Gastroesophageal sphincter (tissue), 4 donors: Measurements from ENCODE around the gene WDHD1. TPM values are rescaled to one million over a fixed set of nuclear protein-coding genes. Genes with fewer than 3 reads are reported as not detected.

Experiments
- ATAC-seq: fragments of 150-250 bp; one replicate; pipeline ENCODE4 v1.9.1; 2016; ENCODE audit warnings: mild to moderate bottlenecking, moderate library complexity
- H3K27ac ChIP-seq, 4 donors: fragments of 200-600 bp; sonication (generic) in 3 of 4; 1 replicate in 3 of 4; 2 replicates in 1 of 4; pipeline ENCODE4 v1.5.1; 2016 to 2019
- H3K27me3 ChIP-seq: fragments of 200-600 bp; sonication (generic); one replicate; pipeline ENCODE4 v1.5.1; 2019
- H3K36me3 ChIP-seq, 2 donors: fragments of 200-600 bp; sonication (generic); one replicate each; pipeline ENCODE4 v1.5.1; 2019; ENCODE audit warnings: control low read depth in 1 of 2
- H3K4me1 ChIP-seq, 3 donors: fragments of 200-600 bp; sonication (generic); 1 replicate in 2 of 3; 2 replicates in 1 of 3; pipeline ENCODE4 v1.5.1; 2016 to 2019; ENCODE audit warnings: control low read depth in 2 of 3
- H3K4me3 ChIP-seq, 2 donors: fragments of 200-600 bp; sonication (generic); one replicate each; pipeline ENCODE4 v1.5.1; 2019; ENCODE audit warnings: mild to moderate bottlenecking in 1 of 2, moderate library complexity in 1 of 2
- H3K9me3 ChIP-seq, 3 donors: fragments of 200-600 bp; sonication (generic); one replicate each; pipeline ENCODE4 v1.5.1; 2017 to 2019; ENCODE audit warnings: control low read depth in 2 of 3
- EP300 ChIP-seq: sonication (generic); formaldehyde crosslinking; IDR thresholded peaks from one replicate; pipeline ENCODE4 v1.6.1; 2017; ENCODE audit warnings: antibody characterized with exemption, mild to moderate bottlenecking
- POLR2A ChIP-seq, 2 donors: fragments of 450-650 bp; IDR thresholded peaks; one replicate each; pipeline ENCODE4 v1.6.1; 2017; ENCODE audit warnings: antibody characterized with exemption in 2 of 2, mild to moderate bottlenecking in 2 of 2, moderate library complexity in 1 of 2
- POLR2AphosphoS5 ChIP-seq: sonication (generic); formaldehyde crosslinking; IDR thresholded peaks from one replicate; pipeline ENCODE4 v1.6.1; 2017; ENCODE audit warnings: antibody characterized with exemption
- WGBS, 2 donors: methylation state at CpG; one replicate each; pipeline ENCODE4 v1.1.5; 2018; ENCODE audit warnings: low coverage in 1 of 2; 5-methylcytosine and 5-hydroxymethylcytosine counted together
- total RNA-seq, 4 donors: library from RNA; depleted of rRNA; stranded (reverse); fragments of >200 nt; gene quantifications; one replicate each; pipeline ENCODE4 v1.1.0, GENCODE V29; 2016
- TF ChIP-seq, protein P1 (sequence below), 4 experiments: fragments of 200-600 bp in 2 of 4; fragments of 450-650 bp in 2 of 4; sonication (generic) in 1 of 4; IDR thresholded peaks; one replicate each; pipeline ENCODE4 v1.5.1; 2017 to 2019; ENCODE audit warnings: antibody characterized with exemption in 4 of 4, mild to moderate bottlenecking in 2 of 4, moderate library complexity in 2 of 4

The WDHD1 gene
- total RNA-seq, 4 donors from 2014 or later = 0.47 to 5.3 (median 2.2) TPM

DNA sequence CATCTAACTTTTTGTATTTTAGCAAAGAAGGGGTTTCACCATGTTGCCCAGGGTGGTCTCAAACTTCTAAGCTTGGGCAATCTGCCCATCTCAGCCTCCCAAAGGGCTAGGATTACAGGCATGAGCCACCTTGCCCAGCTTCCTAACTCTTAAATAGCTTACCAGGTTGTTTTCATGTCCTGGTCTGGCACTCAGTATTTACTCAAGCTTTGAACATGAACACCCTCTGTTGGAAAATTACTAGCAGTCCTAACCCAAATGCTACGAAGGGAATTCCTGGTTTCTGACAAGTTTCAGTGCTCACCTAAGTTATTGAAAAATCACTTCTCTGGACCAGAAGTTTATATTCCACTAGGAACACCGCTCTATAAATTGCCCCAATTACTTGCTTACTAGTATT lies 91.8 kb downstream of the WDHD1 start:
- no peak for ATAC-seq
- H3K4me1 ChIP-seq = no peaks in the 10 kb centered on the region
- 47 to 50% methylated on average over 2 of the region's 2 CpGs for WGBS, 2 donors
- H3K36me3 ChIP-seq = no peaks in the 10 kb centered on the region
- H3K9me3 ChIP-seq = no peaks in the 10 kb centered on the region
- H3K4me3 ChIP-seq = no peak overlapping the region
- no peak for TF ChIP-seq POLR2A (IDR thresholded peaks at IDR 0.05)
- no peak for TF ChIP-seq POLR2AphosphoS5
- TF ChIP-seq, protein P1, sequence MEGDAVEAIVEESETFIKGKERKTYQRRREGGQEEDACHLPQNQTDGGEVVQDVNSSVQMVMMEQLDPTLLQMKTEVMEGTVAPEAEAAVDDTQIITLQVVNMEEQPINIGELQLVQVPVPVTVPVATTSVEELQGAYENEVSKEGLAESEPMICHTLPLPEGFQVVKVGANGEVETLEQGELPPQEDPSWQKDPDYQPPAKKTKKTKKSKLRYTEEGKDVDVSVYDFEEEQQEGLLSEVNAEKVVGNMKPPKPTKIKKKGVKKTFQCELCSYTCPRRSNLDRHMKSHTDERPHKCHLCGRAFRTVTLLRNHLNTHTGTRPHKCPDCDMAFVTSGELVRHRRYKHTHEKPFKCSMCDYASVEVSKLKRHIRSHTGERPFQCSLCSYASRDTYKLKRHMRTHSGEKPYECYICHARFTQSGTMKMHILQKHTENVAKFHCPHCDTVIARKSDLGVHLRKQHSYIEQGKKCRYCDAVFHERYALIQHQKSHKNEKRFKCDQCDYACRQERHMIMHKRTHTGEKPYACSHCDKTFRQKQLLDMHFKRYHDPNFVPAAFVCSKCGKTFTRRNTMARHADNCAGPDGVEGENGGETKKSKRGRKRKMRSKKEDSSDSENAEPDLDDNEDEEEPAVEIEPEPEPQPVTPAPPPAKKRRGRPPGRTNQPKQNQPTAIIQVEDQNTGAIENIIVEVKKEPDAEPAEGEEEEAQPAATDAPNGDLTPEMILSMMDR (IDR thresholded peaks at IDR 0.05) = no peak
- no peak for TF ChIP-seq EP300
- H3K27ac ChIP-seq = no peak overlapping the region
- no peaks in the 10 kb centered on the region for H3K27me3 ChIP-seq

GRCh38 chr14:54933006-54933405 lies 93.9 kb downstream of the WDHD1 start:
- no peak for TF ChIP-seq POLR2AphosphoS5
- TF ChIP-seq, protein P1 (IDR thresholded peaks at IDR 0.05) = no peak
- no peak for TF ChIP-seq POLR2A (IDR thresholded peaks at IDR 0.05)
- TF ChIP-seq EP300 = no peak
- 85 to 88% methylated on average over 1 of the region's 1 CpG for WGBS, 2 donors
- no peak for ATAC-seq

GRCh38 chr14:54931598-54932340 lies 95.1 kb downstream of the WDHD1 start:
- Histone ChIP-seq H3K27ac (no peak overlapping the region), H3K4me3 (no peak overlapping the region), H3K9me3 (no peaks in the 10 kb centered on the region), H3K36me3 (no peaks in the 10 kb centered on the region), H3K4me1 (no peaks in the 10 kb centered on the region), H3K27me3 (no peaks in the 10 kb centered on the region)
- 91 to 100% methylated on average over 1 to 2 of the region's 3 CpGs for WGBS, 2 donors
- no peak for ATAC-seq
- TF ChIP-seq POLR2AphosphoS5 (no peak), EP300 (no peak), POLR2A (IDR thresholded peaks at IDR 0.05) (no peak)
- TF ChIP-seq, protein P1 (IDR thresholded peaks at IDR 0.05) = no peak

More at GRCh38 chr14:54933006-54933405, 93.9 kb downstream of the WDHD1 start:
- no peak overlapping the region for H3K4me3 ChIP-seq
- no peaks in the 10 kb centered on the region for H3K36me3 ChIP-seq
- no peaks in the 10 kb centered on the region for H3K9me3 ChIP-seq
- H3K27ac ChIP-seq = no peak overlapping the region
- no peaks in the 10 kb centered on the region for H3K27me3 ChIP-seq
- no peaks in the 10 kb centered on the region for H3K4me1 ChIP-seq

DNA sequence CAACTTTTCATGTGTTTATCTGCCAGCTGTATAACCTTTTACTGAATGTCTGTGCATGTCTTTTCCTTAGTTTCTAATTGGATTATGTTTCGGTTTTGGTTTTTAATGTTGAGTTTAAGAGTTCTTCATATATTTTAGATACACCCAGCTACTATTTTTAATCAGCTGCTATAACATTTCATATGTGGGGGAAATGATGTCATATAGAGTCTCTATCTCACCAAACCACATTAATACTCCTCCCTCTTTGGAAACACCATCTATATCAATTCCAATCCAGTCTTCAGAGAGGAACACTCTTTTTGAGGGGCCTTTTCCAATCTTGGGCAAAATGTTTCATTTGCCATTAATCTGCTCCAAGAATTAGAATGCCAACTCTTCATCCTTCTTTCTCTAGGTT lies 95.8 kb downstream of the WDHD1 start:
- ATAC-seq = no peak
- Histone ChIP-seq H3K9me3 (no peaks in the 10 kb centered on the region), H3K4me1 (no peaks in the 10 kb centered on the region), H3K27me3 (peaks cover 4% of the 10 kb centered on the region), H3K4me3 (no peak overlapping the region), H3K27ac (no peak overlapping the region), H3K36me3 (no peaks in the 10 kb centered on the region)
- WGBS, 2 donors = 80 to 100% methylated on average over 1 of the region's 1 CpG
- no peak for TF ChIP-seq POLR2AphosphoS5
- TF ChIP-seq, protein P1 (IDR thresholded peaks at IDR 0.05) = no peak
- TF ChIP-seq EP300 = no peak
- TF ChIP-seq POLR2A (IDR thresholded peaks at IDR 0.05) = no peak

GRCh38 chr14:54929556-54929955 lies 97.3 kb downstream of the WDHD1 start:
- ATAC-seq = no peak
- Histone ChIP-seq H3K27ac (no peak overlapping the region), H3K36me3 (no peaks in the 10 kb centered on the region), H3K27me3 (peaks cover 15% of the 10 kb centered on the region), H3K4me3 (no peak overlapping the region), H3K4me1 (no peaks in the 10 kb centered on the region), H3K9me3 (no peaks in the 10 kb centered on the region)
- no peak for TF ChIP-seq POLR2AphosphoS5
- TF ChIP-seq EP300 = no peak
- TF ChIP-seq POLR2A (IDR thresholded peaks at IDR 0.05) = no peak
- TF ChIP-seq, protein P1 (IDR thresholded peaks at IDR 0.05) = no peak
